Frontal cortex (tissue), 4 donors: ENCODE results near the gene NAV2. TPM values are rescaled to one million over a fixed set of nuclear protein-coding genes. Genes with fewer than 3 reads are reported as not detected.
A peak's percentile ranks its signal among the peaks of the same experiment; 100 is the strongest.

Source experiments
- DNase-seq, 2 donors: peaks; one replicate each; pipeline ENCODE4 v3.0.0; 2012; ENCODE audit warnings: low spot score in 2 of 2
- FAIRE-seq: peaks from 2 replicates; lab custom pipeline; 2012; peaks lifted over from hg19 to GRCh38; lab: Jason Lieb, UNC
- total RNA-seq: library from RNA; depleted of rRNA; stranded (reverse); fragments of >200 nt; gene quantifications from one replicate; pipeline ENCODE4 v1.2.3, GENCODE V29; 2014
- donor health status: control.
- donor health status: control.
- donor health status: control.

NAV2 gene
- total RNA-seq, 1 donor from 2014 or later = 15.5 TPM

DNA sequence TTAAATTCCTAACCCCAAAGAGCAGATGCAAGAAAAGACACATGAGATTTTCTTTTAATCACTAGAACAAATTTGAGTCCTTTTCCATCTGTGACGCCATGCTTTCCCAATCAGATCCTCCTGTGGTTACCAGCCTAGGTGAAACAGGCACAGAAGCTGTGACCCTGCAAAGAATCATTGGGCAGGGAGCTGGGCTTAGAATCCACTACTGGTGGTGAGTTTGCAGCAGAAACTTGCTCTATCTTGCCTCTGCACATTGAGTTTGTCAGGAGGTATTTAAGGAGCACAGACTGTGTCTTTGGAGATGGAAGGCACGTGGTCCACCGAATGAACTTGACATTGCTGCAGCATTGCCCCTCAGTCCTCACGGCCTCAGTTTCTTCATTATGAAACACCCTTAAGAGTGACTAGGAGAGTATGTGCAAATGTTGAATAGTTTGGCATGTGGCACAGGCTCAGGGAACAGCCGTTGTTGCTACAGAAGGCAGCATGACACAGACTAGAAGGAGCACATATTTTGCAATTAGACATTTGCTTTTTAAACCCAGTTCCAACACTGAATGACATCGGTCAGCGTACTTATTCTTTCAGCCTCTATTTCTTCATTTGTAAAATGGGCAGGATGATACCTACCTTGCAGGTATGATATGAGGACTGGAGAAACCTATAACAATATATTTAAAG, 320.1 kb downstream of the NAV2 start:
- FAIRE-seq (no peak), DNase-seq (no peak)

DNA sequence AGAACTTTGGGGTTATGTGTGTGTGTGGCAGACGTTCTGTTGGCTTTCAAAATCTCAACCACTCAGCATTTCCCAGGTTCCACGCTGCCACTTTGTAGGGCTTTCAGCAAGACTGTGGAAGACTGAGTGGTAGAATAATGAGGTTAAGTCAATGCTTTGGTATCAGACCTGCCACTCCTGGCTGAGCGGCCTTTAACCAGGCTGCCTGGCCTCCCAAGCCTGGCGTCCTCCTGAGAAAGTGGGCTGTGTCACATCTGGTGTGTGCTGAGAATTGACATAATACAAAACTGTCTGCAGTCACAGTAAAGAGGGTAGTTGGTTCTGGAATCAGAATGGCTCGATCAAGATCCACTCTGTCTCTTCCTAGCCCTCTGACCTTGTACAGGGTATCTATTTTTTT, 321.2 kb downstream of the NAV2 start:
- DNase-seq (no peak), FAIRE-seq (no peak)

DNA sequence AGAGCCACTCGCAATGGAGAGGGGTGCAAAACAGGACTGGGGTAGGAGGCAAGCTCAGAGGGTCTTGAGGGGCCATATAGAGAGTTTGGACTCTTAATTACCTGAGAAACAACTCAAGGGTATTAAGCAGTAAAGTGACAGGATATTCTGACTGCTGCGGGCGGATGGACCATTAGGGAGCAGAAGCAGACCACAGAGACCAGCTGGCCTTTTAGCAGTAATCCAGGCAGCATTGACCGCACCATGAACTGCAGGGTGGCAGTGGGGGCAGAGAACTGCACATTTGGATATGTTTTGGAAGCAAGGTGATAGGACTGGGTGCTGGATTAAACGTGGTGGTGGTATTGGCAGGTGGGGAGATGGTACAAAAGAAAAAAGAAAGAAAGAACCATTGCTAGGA, 322.3 kb downstream of the NAV2 start:
- DNase-seq (no peak), FAIRE-seq (no peak)

DNA sequence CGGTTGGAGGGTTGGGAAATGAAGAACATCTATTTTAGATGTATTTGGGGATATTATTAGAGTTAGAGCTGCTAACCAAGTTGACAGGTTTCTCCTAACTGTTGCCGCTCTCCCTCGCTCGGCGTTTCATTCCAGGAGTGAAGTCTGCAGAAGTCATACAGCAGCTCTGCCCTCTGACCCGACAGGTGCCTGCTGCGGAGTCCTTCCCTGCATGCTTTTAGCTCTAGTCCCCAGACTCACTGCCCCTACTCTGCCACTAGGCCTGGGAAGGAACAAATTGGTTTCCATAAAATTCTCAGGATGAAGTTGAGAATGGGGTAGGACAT, 322.7 kb downstream of the NAV2 start:
- FAIRE-seq = no peak
- DNase-seq = no peak

DNA sequence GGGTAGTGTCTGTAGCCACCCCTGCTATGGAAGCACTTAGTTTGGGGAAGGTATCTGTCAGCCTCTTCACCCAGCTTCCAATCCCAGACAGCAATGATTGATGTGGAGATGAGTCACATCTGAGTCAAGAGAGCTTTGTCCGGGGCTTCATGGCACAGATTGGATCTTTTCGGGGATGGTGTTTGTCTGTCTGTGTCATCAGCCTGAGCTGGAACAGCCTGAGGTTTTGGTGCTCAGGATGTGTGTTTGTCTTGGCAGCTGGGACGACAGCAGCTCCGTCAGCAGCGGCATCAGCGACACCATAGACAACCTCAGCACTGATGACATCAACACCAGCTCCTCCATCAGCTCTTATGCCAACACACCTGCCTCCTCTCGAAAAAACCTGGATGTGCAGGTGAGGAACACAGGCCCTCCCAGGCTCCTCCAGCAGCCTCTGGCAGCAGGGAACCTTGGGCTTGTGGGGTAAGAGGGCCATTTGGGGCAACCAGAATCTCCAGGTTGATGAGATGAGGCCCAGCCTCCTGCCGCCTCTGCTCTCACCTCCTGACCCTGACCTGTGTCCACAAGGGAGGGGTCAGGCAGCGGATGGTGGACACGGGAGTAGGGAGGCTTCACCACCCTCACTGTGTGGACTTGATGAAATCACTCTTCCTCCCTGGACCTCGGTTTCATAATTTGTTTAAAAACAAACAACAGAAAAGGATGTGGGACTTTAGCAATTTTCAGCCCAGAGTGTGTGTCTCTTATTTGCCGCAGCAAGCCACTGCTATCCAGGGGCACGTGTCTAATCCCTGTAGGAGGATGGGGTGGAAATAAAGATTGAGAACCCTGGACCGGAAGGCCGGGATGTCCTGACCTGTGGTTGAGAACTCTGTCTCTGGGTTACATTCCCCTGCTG, 323.3 kb downstream of the NAV2 start:
- DNase-seq (peak in 1 of 2 donors; percentile 29), FAIRE-seq (no peak)

DNA sequence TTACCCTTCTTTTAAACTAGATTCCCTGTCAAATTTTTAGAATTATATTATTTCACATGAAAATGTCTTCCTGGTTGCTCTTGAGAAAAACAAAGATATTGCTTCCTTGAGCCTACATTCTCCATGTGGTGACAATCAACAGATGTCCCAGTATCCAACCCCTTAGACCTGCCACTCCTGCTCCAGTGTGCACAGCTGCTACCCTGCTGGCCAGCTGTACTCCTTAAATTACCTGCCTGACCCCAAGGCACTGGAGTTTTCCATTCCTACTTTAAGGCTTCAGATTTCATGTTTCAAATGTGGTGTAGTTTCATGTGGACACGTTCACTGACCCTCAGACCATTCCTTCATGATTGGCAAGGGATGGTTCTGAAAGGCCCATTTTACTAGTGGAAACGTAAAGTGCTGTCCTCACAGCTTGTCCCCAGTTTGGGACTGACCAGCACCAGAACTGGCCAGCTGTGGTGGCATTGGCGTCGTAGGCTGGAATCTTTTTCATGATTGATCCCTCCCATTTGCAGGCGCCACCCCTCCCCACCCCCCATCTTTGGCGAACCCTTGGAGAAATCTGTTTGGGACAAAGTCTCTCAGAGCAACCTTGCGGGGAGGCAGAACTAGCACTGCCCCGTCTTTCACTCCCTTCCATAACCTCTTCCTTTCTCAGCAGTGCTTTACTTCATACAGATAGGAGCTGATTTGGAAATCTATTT, 324.1 kb downstream of the NAV2 start:
- DNase-seq (no peak), FAIRE-seq (no peak)

DNA sequence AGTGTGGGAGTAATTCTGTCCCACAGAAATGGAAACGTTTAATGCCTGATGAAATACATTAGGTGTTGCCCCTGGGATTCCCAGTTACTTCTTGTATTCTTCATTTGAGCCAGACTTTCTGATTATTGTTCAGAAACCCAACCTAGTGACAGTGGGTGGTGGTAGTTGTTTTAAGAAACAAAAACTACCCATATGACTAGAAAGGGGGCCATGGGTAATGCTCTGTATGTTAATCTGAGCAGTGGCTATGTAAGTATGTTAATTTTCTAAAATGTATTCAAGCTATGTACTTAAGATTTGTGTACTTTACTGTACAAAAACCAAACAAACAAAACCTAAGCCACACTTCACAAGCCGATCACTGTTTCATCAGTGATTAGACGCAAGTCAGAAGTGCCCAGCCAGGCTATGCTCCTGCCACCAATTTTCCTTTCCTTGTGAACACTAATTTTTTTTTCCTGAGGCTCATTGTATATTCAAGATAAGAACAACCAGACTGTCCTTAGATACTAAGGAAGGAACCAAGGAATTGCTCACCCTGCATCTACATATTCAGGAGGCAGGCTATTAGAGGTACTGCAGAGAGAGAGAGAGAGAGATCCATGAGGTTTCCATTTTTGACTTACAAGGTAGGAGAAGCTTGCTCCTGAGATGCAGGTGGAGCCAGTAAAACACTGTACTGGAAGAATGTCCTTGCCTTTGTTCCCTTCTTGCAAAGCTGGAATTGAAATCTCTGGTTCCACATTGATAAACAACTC, 324.9 kb downstream of the NAV2 start:
- DNase-seq (no peak), FAIRE-seq (no peak)

DNA sequence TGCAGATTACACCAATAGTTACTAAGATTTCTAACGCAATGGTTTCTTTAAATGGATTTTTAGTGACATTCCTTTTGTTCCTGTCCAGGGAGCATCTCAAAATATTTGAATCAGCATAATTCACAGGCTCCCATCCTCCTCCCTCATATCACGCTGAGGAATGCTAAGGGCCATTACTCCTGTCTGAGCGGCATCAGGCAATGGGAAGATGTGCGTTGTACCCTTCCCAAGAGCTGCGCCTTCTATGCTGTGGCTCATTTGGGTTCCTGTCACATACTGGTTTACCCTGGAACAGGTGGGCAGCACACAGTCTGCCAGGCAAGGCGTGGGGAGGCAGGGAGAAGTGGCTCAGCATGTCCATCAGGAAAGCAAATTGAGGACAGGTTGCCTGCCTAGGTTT, 325.8 kb downstream of the NAV2 start:
- FAIRE-seq = no peak
- DNase-seq = no peak

DNA sequence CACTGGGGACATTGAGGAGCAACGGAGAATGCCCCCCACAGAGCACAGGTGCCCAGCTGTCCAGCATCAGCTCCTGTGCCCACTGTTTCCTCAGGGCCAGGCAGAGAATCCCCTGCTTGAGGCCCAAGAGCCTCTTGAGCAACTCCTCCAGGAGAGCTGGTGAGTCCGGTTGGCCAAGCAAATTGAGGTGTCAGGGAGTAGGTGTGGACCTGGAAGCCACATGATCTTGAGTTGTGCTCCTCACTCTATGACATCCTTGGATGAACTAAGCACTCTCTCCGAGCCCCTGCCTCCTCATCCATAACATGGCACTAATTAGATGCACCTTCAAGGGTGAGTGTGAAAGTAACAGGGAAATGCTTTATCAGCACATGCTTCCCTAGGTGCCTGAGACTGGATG, 326.3 kb downstream of the NAV2 start:
- DNase-seq (no peak), FAIRE-seq (no peak)

DNA sequence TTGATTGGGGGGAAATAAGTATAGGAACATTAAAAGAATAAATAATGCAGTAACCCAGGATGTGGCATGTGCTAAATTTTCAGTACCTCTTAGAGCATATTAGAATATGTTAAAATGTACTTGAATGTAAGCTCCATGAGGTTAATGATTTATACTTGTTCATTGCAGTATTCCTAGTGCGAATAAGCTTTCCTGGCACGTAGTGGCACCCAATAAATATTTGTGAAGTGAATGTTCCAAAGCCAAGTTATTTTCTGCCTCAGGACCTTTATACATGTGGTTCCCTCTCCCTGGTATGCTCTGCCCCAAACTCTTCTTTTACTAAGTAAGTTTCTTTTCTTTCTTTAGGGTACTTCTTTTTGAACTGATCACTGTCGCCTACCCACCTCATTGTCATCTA, 328.9 kb downstream of the NAV2 start:
- FAIRE-seq = no peak
- no peak for DNase-seq

DNA sequence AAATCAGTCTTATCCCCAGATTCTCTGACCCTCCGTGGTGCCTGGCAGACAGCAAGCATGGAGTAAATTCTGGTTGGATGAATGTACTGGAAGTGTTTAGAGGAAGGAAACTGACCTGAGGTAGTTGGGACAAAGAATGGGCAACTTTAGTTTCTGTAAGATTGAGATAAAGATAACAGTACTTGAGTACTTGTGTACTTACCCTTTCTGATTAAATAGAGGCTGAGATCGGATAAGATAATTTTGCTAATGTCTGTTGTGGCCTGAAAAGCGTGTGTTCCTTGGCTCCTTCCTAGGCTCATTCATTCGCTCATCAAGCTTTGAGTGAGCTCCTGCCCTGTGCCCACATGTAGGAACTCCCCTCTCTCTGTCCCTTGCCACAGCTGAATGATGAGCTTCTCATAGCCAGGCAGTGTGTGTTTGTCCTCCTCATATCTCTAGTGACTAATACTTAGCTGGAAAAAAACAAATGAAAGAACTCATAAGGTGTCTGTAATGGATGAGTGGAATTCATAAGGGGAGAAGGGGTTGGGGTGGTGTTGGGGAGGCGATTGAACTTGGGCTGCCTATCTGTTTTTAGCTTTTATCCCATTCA, 329.5 kb downstream of the NAV2 start:
- FAIRE-seq = no peak
- DNase-seq = no peak

DNA sequence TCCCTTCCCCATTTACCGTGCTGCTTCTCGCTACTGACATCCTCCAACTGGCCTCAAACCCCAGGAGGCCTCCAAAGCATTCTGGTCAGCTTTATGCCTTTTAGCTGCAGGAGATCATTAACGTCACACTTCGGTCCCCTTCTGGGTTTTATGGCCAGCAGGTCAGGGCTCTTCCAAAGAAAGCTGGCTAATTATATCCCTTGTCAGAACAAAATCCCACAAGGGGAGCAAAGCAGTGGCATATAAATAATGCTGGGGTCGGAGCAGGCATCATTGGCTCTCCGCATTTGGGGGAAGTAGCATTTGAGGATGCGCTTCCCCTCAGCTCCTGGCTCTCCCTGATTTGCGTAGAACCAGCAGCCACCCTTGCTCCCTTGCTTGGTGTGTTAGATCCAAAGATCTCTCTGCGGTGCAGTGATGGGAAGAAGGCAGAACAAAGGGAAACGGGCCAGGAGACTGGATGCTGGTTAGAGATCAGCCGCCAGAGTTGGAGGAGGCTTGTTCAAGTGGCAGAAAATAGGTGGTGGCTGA, 330.2 kb downstream of the NAV2 start:
- FAIRE-seq (no peak), DNase-seq (no peak)

DNA sequence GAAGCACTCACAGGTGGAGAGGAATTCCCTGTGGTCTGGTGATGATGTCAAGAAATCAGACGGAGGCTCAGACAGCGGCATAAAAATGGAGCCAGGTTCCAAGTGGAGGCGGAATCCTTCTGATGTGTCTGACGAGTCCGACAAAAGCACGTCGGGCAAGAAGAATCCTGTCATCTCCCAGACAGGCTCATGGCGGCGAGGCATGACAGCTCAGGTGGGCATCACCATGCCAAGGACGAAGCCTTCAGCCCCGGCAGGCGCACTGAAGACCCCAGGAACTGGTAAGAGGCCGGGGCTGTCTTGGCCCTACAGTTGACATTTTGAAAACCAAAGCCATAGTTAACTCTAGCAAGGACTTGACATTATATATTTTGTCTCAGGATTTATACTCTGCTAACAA, 331.4 kb downstream of the NAV2 start:
- DNase-seq = no peak
- FAIRE-seq = no peak

DNA sequence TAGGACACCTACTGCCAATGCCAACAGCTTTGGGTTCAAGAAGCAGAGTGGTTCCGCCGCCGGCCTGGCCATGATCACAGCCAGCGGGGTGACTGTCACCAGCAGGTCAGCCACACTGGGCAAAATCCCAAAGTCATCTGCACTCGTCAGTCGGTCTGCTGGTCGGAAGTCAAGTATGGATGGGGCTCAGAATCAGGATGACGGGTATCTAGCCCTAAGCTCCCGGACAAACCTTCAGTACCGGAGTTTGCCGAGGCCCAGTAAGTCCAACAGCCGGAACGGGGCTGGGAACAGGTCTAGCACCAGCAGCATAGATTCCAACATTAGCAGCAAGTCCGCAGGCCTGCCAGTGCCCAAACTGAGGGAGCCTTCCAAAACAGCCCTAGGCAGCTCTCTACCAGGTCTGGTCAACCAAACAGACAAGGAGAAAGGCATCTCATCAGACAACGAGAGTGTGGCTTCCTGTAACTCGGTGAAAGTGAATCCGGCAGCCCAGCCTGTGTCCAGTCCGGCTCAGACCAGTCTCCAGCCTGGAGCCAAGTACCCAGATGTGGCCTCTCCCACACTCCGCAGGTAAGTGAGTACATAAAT, 332.6 kb downstream of the NAV2 start:
- DNase-seq = no peak
- no peak for FAIRE-seq

DNA sequence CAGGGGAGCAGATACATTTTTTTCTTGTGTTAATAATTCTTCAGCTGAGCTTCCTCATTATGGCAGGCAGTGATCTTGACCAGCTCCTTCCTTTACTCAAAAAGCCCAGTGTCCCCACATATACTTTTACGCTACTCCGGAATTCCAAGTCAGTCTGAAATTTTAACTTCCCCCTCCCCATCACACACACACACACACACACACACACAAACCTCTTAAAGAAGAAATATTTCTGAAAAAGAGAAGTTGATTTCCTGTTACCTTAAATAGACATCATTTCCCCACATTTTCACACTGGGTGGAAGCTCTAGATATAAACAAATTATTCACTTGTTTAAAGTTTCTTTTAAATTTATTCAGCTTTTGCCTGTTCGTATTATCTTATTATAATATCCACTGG, 333.8 kb downstream of the NAV2 start:
- DNase-seq = no peak
- no peak for FAIRE-seq

DNA sequence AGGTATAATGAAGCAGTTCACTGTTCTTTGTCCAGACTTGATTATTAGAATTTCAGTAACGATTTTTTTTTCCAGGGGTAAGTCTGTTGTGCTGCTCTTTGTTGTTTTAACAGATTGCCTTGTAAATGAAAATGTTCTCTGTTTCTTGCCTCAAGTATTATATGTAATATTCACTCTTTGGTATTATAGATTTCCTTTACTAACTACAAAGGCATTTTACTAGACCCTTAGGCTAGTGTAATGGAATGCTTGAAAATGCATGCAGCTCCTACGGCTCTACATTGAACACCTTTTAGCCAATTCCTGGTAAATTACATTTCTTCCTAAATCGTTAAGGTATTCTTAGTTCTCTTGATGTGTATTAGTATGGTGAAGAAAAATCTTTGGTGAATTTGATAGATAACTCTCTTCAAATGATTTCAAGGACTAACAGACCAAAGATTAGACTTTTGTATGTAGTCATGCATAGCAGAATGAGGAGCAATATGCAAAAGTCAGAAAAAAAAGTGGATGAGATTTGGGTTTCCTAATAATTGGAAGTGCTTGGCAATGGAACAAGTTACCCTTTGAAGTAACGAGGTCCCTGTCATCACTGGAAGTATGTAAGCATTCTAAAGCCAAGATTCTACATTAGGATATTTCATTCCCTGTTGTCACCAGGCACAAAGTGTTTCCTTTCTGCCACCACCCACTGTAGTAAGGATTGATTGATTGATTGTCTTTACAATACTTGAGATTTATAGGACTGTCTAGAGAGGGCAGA, 334.6 kb downstream of the NAV2 start:
- DNase-seq (no peak), FAIRE-seq (no peak)

DNA sequence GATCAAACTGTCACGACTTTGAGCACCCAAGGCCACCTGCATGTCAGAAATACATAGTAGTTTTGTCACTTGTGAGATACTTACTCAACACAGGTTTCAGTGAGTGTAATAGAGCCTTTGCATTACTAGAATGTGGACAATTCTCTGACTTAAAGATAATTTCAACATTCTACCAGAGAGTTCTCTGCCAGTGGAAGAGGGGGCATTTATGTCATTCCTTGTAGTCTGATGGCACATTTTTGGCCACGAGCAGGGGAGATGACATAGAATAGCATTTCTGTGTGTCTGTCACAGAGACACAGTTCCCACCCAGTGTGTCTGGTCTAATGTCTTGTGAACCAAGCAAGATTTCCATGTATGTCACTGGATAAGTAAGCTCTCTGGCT, 335.1 kb downstream of the NAV2 start:
- FAIRE-seq (no peak), DNase-seq (no peak)

DNA sequence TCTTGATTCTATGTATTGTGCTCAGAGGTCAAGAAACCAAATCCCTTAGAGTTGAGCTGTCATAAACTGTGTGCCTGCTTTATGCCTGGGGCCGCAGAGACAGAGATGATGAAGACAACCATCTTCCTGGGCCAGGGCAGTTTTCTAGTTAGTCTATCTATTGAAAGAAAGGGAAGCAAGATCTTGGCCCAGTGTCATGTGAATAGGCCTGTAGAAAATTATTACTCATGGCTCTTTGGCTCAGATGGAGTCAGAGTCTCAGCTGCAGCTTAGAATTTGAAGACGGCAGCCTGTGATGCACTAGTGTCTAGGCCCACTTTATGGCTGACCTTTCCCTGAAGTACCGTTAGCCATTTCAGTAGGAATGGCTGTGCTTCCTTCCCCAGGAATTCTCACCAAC, 335.6 kb downstream of the NAV2 start:
- no peak for DNase-seq
- FAIRE-seq = no peak

DNA sequence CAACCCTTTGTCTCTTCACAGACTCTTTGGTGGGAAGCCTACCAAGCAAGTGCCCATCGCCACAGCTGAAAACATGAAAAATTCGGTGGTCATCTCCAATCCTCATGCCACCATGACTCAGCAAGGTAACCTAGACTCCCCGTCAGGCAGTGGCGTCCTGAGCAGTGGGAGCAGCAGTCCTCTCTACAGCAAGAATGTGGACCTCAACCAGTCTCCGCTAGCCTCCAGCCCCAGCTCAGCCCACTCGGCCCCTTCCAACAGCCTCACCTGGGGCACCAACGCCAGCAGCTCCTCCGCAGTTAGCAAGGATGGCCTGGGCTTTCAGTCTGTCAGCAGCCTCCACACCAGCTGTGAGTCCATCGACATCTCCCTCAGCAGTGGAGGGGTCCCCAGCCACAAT, 336.1 kb downstream of the NAV2 start:
- DNase-seq (no peak), FAIRE-seq (no peak)
